Tibial artery (tissue), 4 donors: ENCODE results near the gene IWS1.
"Not testable (repeated sequence)": the region's sequence is repeated elsewhere in the genome, so short reads cannot be mapped to it uniquely, and the experiment has no call there.

Experiments
- DNase-seq, 2 donors: peaks; one replicate each; pipeline ENCODE4 v3.0.0-alpha.2; 2019
- H3K27ac ChIP-seq, 2 donors: fragments of 200-600 bp; sonication (generic) in 1 of 2; 1 replicate in 1 of 2; 2 replicates in 1 of 2; pipeline ENCODE4 v1.5.1; 2018 to 2019; ENCODE audit warnings: mild to moderate bottlenecking in 1 of 2
- H3K27me3 ChIP-seq, 2 donors: fragments of 200-600 bp; sonication (generic) in 1 of 2; one replicate each; pipeline versions ENCODE4 v1.5.1 to v1.6.0; 2016 to 2019
- H3K36me3 ChIP-seq, 3 donors: fragments of 200-600 bp; sonication (generic) in 2 of 3; one replicate each; pipeline ENCODE4 v1.5.1; 2016 to 2019; ENCODE audit warnings: mild to moderate bottlenecking in 2 of 3
- H3K4me1 ChIP-seq, 4 donors: fragments of 200-600 bp; sonication (generic) in 2 of 4; 1 replicate in 3 of 4; 2 replicates in 1 of 4; pipeline ENCODE4 v1.5.1; 2016 to 2019
- H3K4me3 ChIP-seq, 2 donors: fragments of 200-600 bp; sonication (generic) in 1 of 2; 1 replicate in 1 of 2; 2 replicates in 1 of 2; pipeline ENCODE4 v1.5.1; 2018 to 2019; ENCODE audit warnings: mild to moderate bottlenecking in 2 of 2
- H3K9me3 ChIP-seq, 3 donors: fragments of 200-600 bp; sonication (generic) in 1 of 3; one replicate each; pipeline ENCODE4 v1.5.1; 2016 to 2019
- CTCF ChIP-seq, 2 experiments: fragments of 200-600 bp in 1 of 2; fragments of 450-650 bp in 1 of 2; IDR thresholded peaks; one replicate each; pipeline ENCODE4 v1.5.1; 2017 to 2019; ENCODE audit warnings: antibody characterized with exemption in 2 of 2, mild to moderate bottlenecking in 1 of 2, moderate library complexity in 1 of 2
- intact Hi-C: fragments of 100-400 bp; cut with DNase I; formaldehyde crosslinking; loops from one replicate; pipeline ENCODE4 v1.15.0; 2023; ENCODE audit warnings: low total_unique reads

The IWS1 gene

GRCh38 chr2:127546797-127547196 is 20.5 kb upstream of the IWS1 start:
- Histone ChIP-seq H3K9me3 (no peaks in the 10 kb centered on the region), H3K27ac (no peak overlapping the region), H3K4me3 (no peak overlapping the region), H3K36me3 (no peaks in the 10 kb centered on the region), H3K4me1 (peaks cover 0 to 3% (median under 1%) of the 10 kb centered on the region in 4 donors), H3K27me3 (no peaks in the 10 kb centered on the region)
- TF ChIP-seq CTCF (IDR thresholded peaks at IDR 0.05) = no peak
- no peak for DNase-seq
- intact Hi-C loops = no loop called here

- TF ChIP-seq CTCF (IDR thresholded peaks at IDR 0.05) = no peak
- intact Hi-C loops = no loop called here
- H3K9me3 ChIP-seq = no peaks in the 10 kb centered on the region
- no peaks in the 10 kb centered on the region for H3K36me3 ChIP-seq
- no peak overlapping the region for H3K4me3 ChIP-seq
- DNase-seq = no peak
- H3K4me1 ChIP-seq = peaks cover 0 to 7% (median 3%) of the 10 kb centered on the region in 4 donors
- H3K27me3 ChIP-seq = no peaks in the 10 kb centered on the region
- no peak overlapping the region for H3K27ac ChIP-seq
Observed at GRCh38 chr2:127545796-127546195, 19.5 kb upstream of the IWS1 start.

GRCh38 chr2:127545189-127545588 is 18.9 kb upstream of the IWS1 start:
- no peaks in the 10 kb centered on the region for H3K36me3 ChIP-seq
- no peaks in the 10 kb centered on the region for H3K9me3 ChIP-seq
- no peak overlapping the region for H3K4me3 ChIP-seq
- H3K27ac ChIP-seq = no peak overlapping the region
- intact Hi-C loops = no loop called here
- no peak for DNase-seq
- H3K4me1 ChIP-seq = peaks cover 0 to 7% (median 3%) of the 10 kb centered on the region in 4 donors
- no peak for TF ChIP-seq CTCF (IDR thresholded peaks at IDR 0.05)
- H3K27me3 ChIP-seq = no peaks in the 10 kb centered on the region

GRCh38 chr2:127543013-127543501 is 16.8 kb upstream of the IWS1 start:
- H3K9me3 ChIP-seq, H3K27ac ChIP-seq, DNase-seq, H3K4me3 ChIP-seq, H3K36me3 ChIP-seq, intact Hi-C loops, H3K4me1 ChIP-seq, H3K27me3 ChIP-seq: not testable (repeated sequence)

- DNase-seq = no peak
- no peak for TF ChIP-seq CTCF (IDR thresholded peaks at IDR 0.05)
- H3K9me3 ChIP-seq = no peaks in the 10 kb centered on the region
- H3K27me3 ChIP-seq = no peaks in the 10 kb centered on the region
- H3K36me3 ChIP-seq = no peaks in the 10 kb centered on the region
- peaks cover 0 to 7% (median 3%) of the 10 kb centered on the region in 4 donors for H3K4me1 ChIP-seq
- H3K4me3 ChIP-seq = no peak overlapping the region
- H3K27ac ChIP-seq = no peak overlapping the region
- intact Hi-C loops = no loop called here
Observed at GRCh38 chr2:127542231-127542630, 15.9 kb upstream of the IWS1 start.

GRCh38 chr2:127541809-127542208 is 15.5 kb upstream of the IWS1 start:
- no peak overlapping the region for H3K27ac ChIP-seq
- DNase-seq = no peak
- H3K27me3 ChIP-seq = no peaks in the 10 kb centered on the region
- intact Hi-C loops = no loop called here
- H3K36me3 ChIP-seq = no peaks in the 10 kb centered on the region
- no peak for TF ChIP-seq CTCF (IDR thresholded peaks at IDR 0.05)
- H3K4me1 ChIP-seq = peaks cover 0 to 7% (median 3%) of the 10 kb centered on the region in 4 donors
- no peak overlapping the region for H3K4me3 ChIP-seq
- H3K9me3 ChIP-seq = no peaks in the 10 kb centered on the region
